ENCODE measurements around the gene FHOD3. TPM values are rescaled to one million over a fixed set of nuclear protein-coding genes. Genes with fewer than 3 reads are reported as not detected.

FHOD3 gene
- total and polyA plus RNA-seq, 2 experiments from 2014 or later: 2.7 to 8.7 TPM

- H3K27me3 ChIP-seq (ENCODE audit: insufficient read depth): no peaks in the 10 kb centered on the region
- Mint-ChIP-seq H3K27ac (no peak overlapping the region), H3K9me3 (no peaks in the 10 kb centered on the region), H3K4me3 (no peak overlapping the region), H3K36me3 (ENCODE audit: low read depth) (no peaks in the 10 kb centered on the region), H3K4me1 (peaks cover 37% of the 10 kb centered on the region), H3K27me3 (ENCODE audit: insufficient read depth, low read depth, poor library complexity) (peaks cover 5% of the 10 kb centered on the region)
- no peak for TF ChIP-seq NANOG (IDR thresholded peaks at IDR 0.05; ENCODE audit: borderline replicate concordance)
- TF ChIP-seq ZNF331 (CRISPR knock-in tag; IDR thresholded peaks at IDR 0.05; ENCODE audit: low read depth): no peak
- TF ChIP-seq, protein P1, sequence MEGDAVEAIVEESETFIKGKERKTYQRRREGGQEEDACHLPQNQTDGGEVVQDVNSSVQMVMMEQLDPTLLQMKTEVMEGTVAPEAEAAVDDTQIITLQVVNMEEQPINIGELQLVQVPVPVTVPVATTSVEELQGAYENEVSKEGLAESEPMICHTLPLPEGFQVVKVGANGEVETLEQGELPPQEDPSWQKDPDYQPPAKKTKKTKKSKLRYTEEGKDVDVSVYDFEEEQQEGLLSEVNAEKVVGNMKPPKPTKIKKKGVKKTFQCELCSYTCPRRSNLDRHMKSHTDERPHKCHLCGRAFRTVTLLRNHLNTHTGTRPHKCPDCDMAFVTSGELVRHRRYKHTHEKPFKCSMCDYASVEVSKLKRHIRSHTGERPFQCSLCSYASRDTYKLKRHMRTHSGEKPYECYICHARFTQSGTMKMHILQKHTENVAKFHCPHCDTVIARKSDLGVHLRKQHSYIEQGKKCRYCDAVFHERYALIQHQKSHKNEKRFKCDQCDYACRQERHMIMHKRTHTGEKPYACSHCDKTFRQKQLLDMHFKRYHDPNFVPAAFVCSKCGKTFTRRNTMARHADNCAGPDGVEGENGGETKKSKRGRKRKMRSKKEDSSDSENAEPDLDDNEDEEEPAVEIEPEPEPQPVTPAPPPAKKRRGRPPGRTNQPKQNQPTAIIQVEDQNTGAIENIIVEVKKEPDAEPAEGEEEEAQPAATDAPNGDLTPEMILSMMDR (conservative IDR thresholded peaks at IDR 0.05; ENCODE audit: low read depth in 2 of 2): no peak
- no peak for TF ChIP-seq EZH2phosphoT487 (IDR thresholded peaks at IDR 0.05; ENCODE audit: unreplicated experiment)
- no peak for TF ChIP-seq EZH2 (IDR thresholded peaks at IDR 0.05; ENCODE audit: low read depth, unreplicated experiment)
- TF ChIP-seq, protein P2, sequence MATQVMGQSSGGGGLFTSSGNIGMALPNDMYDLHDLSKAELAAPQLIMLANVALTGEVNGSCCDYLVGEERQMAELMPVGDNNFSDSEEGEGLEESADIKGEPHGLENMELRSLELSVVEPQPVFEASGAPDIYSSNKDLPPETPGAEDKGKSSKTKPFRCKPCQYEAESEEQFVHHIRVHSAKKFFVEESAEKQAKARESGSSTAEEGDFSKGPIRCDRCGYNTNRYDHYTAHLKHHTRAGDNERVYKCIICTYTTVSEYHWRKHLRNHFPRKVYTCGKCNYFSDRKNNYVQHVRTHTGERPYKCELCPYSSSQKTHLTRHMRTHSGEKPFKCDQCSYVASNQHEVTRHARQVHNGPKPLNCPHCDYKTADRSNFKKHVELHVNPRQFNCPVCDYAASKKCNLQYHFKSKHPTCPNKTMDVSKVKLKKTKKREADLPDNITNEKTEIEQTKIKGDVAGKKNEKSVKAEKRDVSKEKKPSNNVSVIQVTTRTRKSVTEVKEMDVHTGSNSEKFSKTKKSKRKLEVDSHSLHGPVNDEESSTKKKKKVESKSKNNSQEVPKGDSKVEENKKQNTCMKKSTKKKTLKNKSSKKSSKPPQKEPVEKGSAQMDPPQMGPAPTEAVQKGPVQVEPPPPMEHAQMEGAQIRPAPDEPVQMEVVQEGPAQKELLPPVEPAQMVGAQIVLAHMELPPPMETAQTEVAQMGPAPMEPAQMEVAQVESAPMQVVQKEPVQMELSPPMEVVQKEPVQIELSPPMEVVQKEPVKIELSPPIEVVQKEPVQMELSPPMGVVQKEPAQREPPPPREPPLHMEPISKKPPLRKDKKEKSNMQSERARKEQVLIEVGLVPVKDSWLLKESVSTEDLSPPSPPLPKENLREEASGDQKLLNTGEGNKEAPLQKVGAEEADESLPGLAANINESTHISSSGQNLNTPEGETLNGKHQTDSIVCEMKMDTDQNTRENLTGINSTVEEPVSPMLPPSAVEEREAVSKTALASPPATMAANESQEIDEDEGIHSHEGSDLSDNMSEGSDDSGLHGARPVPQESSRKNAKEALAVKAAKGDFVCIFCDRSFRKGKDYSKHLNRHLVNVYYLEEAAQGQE (IDR thresholded peaks at IDR 0.05; ENCODE audit: unreplicated experiment): no peak
- H4K20me1 ChIP-seq (replicated peaks; ENCODE audit: insufficient read depth): no peaks in the 10 kb centered on the region
- no peak overlapping the region for H2AFZ ChIP-seq
- no peaks in the 10 kb centered on the region for H3F3A ChIP-seq (replicated peaks; ENCODE audit: low read depth)
- H3K4me2 ChIP-seq: peak overlapping the region; percentile 43; the same call in 1 of the 2 replicates
- no peaks in the 10 kb centered on the region for H3K36me3 ChIP-seq (ENCODE audit: insufficient read depth)
- H3K4me3 ChIP-seq: no peak overlapping the region
- ATAC-seq: no peak; the same call in 2 of the 3 replicates
- DNase-seq (ENCODE audit: low spot score): no peak
- H3K9me2 ChIP-seq (ENCODE audit: insufficient read depth): peaks cover 19% of the 10 kb centered on the region
- no peak overlapping the region for H3K27ac ChIP-seq (ENCODE audit: low read depth)
- peaks cover 19% of the 10 kb centered on the region for H3K4me1 ChIP-seq (ENCODE audit: insufficient read depth)
- no peaks in the 10 kb centered on the region for H3K79me2 ChIP-seq (replicated peaks; ENCODE audit: insufficient read depth)
Measured at GRCh38 chr18:36471393-36471792, 173.9 kb downstream of the FHOD3 start.

DNA sequence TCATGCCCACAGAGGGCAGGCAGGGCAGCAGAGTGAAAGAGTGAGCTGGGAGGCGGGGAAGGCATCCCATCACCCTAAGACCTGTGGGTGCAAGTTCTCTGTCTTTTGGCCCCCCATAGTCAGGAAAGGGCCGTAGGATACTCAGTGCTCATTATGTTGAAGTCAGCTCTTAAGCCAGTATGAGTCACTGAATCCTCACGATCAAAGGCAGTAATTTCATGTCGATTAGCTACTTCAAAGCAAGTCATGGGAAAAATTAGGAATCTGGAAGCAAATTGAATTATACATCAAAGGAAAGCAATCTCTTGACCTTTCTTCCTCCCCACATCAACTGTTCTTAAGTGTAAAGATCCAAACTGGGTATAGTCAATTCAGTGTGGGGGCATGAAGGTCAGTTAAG is 178.9 kb downstream of the FHOD3 start:
- Histone ChIP-seq H3K36me3 (ENCODE audit: insufficient read depth) (no peaks in the 10 kb centered on the region), H3K4me2 (no peak overlapping the region), H3K27me3 (ENCODE audit: insufficient read depth) (no peaks in the 10 kb centered on the region), H3K4me3 (no peak overlapping the region), H3K27ac (ENCODE audit: low read depth) (no peak overlapping the region), H2AFZ (no peak overlapping the region), H3F3A (replicated peaks; ENCODE audit: low read depth) (no peaks in the 10 kb centered on the region; the same call in 1 of the 2 replicates), H3K4me1 (ENCODE audit: insufficient read depth) (peaks cover 27% of the 10 kb centered on the region), H3K9me2 (ENCODE audit: insufficient read depth) (peaks cover 24% of the 10 kb centered on the region), H3K79me2 (replicated peaks; ENCODE audit: insufficient read depth) (no peaks in the 10 kb centered on the region), H4K20me1 (replicated peaks; ENCODE audit: insufficient read depth) (no peaks in the 10 kb centered on the region)
- Mint-ChIP-seq H3K9me3 (no peaks in the 10 kb centered on the region), H3K4me3 (no peak overlapping the region), H3K36me3 (ENCODE audit: low read depth) (no peaks in the 10 kb centered on the region), H3K27ac (no peak overlapping the region), H3K4me1 (peaks cover 49% of the 10 kb centered on the region), H3K27me3 (ENCODE audit: insufficient read depth, low read depth, poor library complexity) (peaks cover 8% of the 10 kb centered on the region)
- ATAC-seq: no peak
- no peak for DNase-seq (ENCODE audit: low spot score)
- TF ChIP-seq ZNF331 (CRISPR knock-in tag; IDR thresholded peaks at IDR 0.05; ENCODE audit: low read depth) (no peak), EZH2 (IDR thresholded peaks at IDR 0.05; ENCODE audit: low read depth, unreplicated experiment) (no peak), ZNF114 (CRISPR knock-in tag; IDR thresholded peaks at IDR 0.05) (no peak), NANOG (IDR thresholded peaks at IDR 0.05; ENCODE audit: borderline replicate concordance) (no peak), STAT1 (IDR thresholded peaks at IDR 0.05; ENCODE audit: unreplicated experiment) (no peak), JUNB (IDR thresholded peaks at IDR 0.05; ENCODE audit: unreplicated experiment) (no peak), CREB1 (CRISPR knock-in tag; IDR thresholded peaks at IDR 0.05; ENCODE audit: low read depth) (no peak)
- TF ChIP-seq, protein P3, sequence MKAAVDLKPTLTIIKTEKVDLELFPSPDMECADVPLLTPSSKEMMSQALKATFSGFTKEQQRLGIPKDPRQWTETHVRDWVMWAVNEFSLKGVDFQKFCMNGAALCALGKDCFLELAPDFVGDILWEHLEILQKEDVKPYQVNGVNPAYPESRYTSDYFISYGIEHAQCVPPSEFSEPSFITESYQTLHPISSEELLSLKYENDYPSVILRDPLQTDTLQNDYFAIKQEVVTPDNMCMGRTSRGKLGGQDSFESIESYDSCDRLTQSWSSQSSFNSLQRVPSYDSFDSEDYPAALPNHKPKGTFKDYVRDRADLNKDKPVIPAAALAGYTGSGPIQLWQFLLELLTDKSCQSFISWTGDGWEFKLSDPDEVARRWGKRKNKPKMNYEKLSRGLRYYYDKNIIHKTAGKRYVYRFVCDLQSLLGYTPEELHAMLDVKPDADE (IDR thresholded peaks at IDR 0.05): no peak
- TF ChIP-seq, protein P2 (IDR thresholded peaks at IDR 0.05; ENCODE audit: unreplicated experiment): no peak
